Measurements from ENCODE around the gene ZBTB38.

- TF ChIP-seq CTCF (conservative IDR thresholded peaks at IDR 0.05) (no peak), EZH2 (IDR thresholded peaks at IDR 0.05; ENCODE audit: low read depth) (no peak)
Observed at GRCh38 chr3:141368925-141369794, 856 bp downstream of the ZBTB38 start.
